ENCODE results near the gene WASHC4.

Gene WASHC4

DNA sequence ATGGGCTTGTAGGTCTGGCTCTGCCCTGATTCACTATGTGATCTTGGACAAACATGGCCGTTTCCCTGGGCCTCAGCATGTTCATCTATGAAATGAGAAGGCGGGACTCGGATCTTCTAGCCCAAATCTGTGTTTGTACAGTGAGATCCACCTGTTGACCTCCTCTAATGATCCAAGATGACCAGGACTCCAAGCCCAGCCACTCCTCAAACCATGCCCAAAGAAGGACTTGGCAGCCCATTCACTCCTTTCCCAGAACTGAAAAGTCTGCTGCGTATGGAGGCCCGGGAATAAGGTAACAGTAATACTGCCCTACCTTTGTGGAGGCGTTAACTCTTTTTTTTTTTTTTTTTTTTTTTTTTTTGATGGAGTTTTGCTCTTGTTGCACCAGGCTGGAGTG is 88.6 kb downstream of the WASHC4 start:
- no peak overlapping the region for H3K4me3 ChIP-seq (ENCODE audit: low read depth in 1 of 2, low read length in 2 of 2)
- no peaks in the 10 kb centered on the region for H3K9me3 ChIP-seq (ENCODE audit: control insufficient read depth in 1 of 2, low read length in 2 of 2)
- no peaks in the 10 kb centered on the region for H3K27me3 ChIP-seq (ENCODE audit: low read depth, low read length)
- H3K4me1 ChIP-seq (ENCODE audit: control insufficient read depth in 1 of 2, insufficient read depth in 2 of 2, low read length in 2 of 2), result no peaks in the 10 kb centered on the region
- H3K27ac ChIP-seq (ENCODE audit: low read length), result no peak overlapping the region
- H3K36me3 ChIP-seq (ENCODE audit: control insufficient read depth in 1 of 2, insufficient read depth in 2 of 2, low read length in 2 of 2), result peaks cover 50 to 73% of the 10 kb centered on the region in 2 donors

- Histone ChIP-seq H3K4me3 (ENCODE audit: low read depth in 1 of 2, low read length in 2 of 2) (no peak overlapping the region), H3K27me3 (ENCODE audit: low read depth, low read length) (no peaks in the 10 kb centered on the region), H3K9me3 (ENCODE audit: control insufficient read depth in 1 of 2, low read length in 2 of 2) (no peaks in the 10 kb centered on the region), H3K36me3 (ENCODE audit: control insufficient read depth in 1 of 2, insufficient read depth in 2 of 2, low read length in 2 of 2) (peaks cover 50 to 68% of the 10 kb centered on the region in 2 donors), H3K27ac (ENCODE audit: low read length) (no peak overlapping the region), H3K4me1 (ENCODE audit: control insufficient read depth in 1 of 2, insufficient read depth in 2 of 2, low read length in 2 of 2) (peaks cover 0 to 7% of the 10 kb centered on the region in 2 donors)
These were observed 91.4 kb downstream of the WASHC4 start for GRCh38 chr12:105198961-105199360.

GRCh38 chr12:105200385-105200784 is 92.9 kb downstream of the WASHC4 start:
- no peaks in the 10 kb centered on the region for H3K9me3 ChIP-seq (ENCODE audit: control insufficient read depth in 1 of 2, low read length in 2 of 2)
- no peaks in the 10 kb centered on the region for H3K27me3 ChIP-seq (ENCODE audit: low read depth, low read length)
- H3K27ac ChIP-seq (ENCODE audit: low read length), result no peak overlapping the region
- H3K36me3 ChIP-seq (ENCODE audit: control insufficient read depth in 1 of 2, insufficient read depth in 2 of 2, low read length in 2 of 2), result peaks cover 55 to 69% of the 10 kb centered on the region in 2 donors
- H3K4me3 ChIP-seq (ENCODE audit: low read depth in 1 of 2, low read length in 2 of 2), result no peak overlapping the region
- peaks cover 0 to 7% of the 10 kb centered on the region in 2 donors for H3K4me1 ChIP-seq (ENCODE audit: control insufficient read depth in 1 of 2, insufficient read depth in 2 of 2, low read length in 2 of 2)

GRCh38 chr12:105201299-105201698 is 93.8 kb downstream of the WASHC4 start:
- no peaks in the 10 kb centered on the region for H3K27me3 ChIP-seq (ENCODE audit: low read depth, low read length)
- H3K9me3 ChIP-seq (ENCODE audit: control insufficient read depth in 1 of 2, low read length in 2 of 2), result no peaks in the 10 kb centered on the region
- peaks cover 0 to 7% of the 10 kb centered on the region in 2 donors for H3K4me1 ChIP-seq (ENCODE audit: control insufficient read depth in 1 of 2, insufficient read depth in 2 of 2, low read length in 2 of 2)
- H3K4me3 ChIP-seq (ENCODE audit: low read depth in 1 of 2, low read length in 2 of 2), result no peak overlapping the region
- H3K27ac ChIP-seq (ENCODE audit: low read length), result no peak overlapping the region
- H3K36me3 ChIP-seq (ENCODE audit: control insufficient read depth in 1 of 2, insufficient read depth in 2 of 2, low read length in 2 of 2), result peaks cover 61 to 73% of the 10 kb centered on the region in 2 donors

GRCh38 chr12:105202202-105202601 is 94.7 kb downstream of the WASHC4 start:
- Histone ChIP-seq H3K4me3 (ENCODE audit: low read depth in 1 of 2, low read length in 2 of 2) (no peak overlapping the region), H3K27ac (ENCODE audit: low read length) (no peak overlapping the region), H3K9me3 (ENCODE audit: control insufficient read depth in 1 of 2, low read length in 2 of 2) (no peaks in the 10 kb centered on the region), H3K27me3 (ENCODE audit: low read depth, low read length) (no peaks in the 10 kb centered on the region), H3K4me1 (ENCODE audit: control insufficient read depth in 1 of 2, insufficient read depth in 2 of 2, low read length in 2 of 2) (peaks cover 0 to 7% of the 10 kb centered on the region in 2 donors), H3K36me3 (ENCODE audit: control insufficient read depth in 1 of 2, insufficient read depth in 2 of 2, low read length in 2 of 2) (peaks cover 69 to 73% of the 10 kb centered on the region in 2 donors)

- Histone ChIP-seq H3K4me1 (ENCODE audit: control insufficient read depth in 1 of 2, insufficient read depth in 2 of 2, low read length in 2 of 2) (peaks cover 0 to 7% of the 10 kb centered on the region in 2 donors), H3K9me3 (ENCODE audit: control insufficient read depth in 1 of 2, low read length in 2 of 2) (no peaks in the 10 kb centered on the region), H3K4me3 (ENCODE audit: low read depth in 1 of 2, low read length in 2 of 2) (no peak overlapping the region), H3K27me3 (ENCODE audit: low read depth, low read length) (no peaks in the 10 kb centered on the region), H3K36me3 (ENCODE audit: control insufficient read depth in 1 of 2, insufficient read depth in 2 of 2, low read length in 2 of 2) (peaks cover 67 to 75% of the 10 kb centered on the region in 2 donors), H3K27ac (ENCODE audit: low read length) (no peak overlapping the region)
These were observed 96.6 kb downstream of the WASHC4 start for GRCh38 chr12:105204127-105204526.

- no peaks in the 10 kb centered on the region for H3K27me3 ChIP-seq (ENCODE audit: low read depth, low read length)
- H3K4me1 ChIP-seq (ENCODE audit: control insufficient read depth in 1 of 2, insufficient read depth in 2 of 2, low read length in 2 of 2), result peaks cover 0 to 7% of the 10 kb centered on the region in 2 donors
- H3K27ac ChIP-seq (ENCODE audit: low read length), result no peak overlapping the region
- H3K36me3 ChIP-seq (ENCODE audit: control insufficient read depth in 1 of 2, insufficient read depth in 2 of 2, low read length in 2 of 2), result peaks cover 67 to 70% of the 10 kb centered on the region in 2 donors
- H3K4me3 ChIP-seq (ENCODE audit: low read depth in 1 of 2, low read length in 2 of 2), result no peak overlapping the region
- no peaks in the 10 kb centered on the region for H3K9me3 ChIP-seq (ENCODE audit: control insufficient read depth in 1 of 2, low read length in 2 of 2)
These were observed 97.4 kb downstream of the WASHC4 start for GRCh38 chr12:105204916-105205315.

DNA sequence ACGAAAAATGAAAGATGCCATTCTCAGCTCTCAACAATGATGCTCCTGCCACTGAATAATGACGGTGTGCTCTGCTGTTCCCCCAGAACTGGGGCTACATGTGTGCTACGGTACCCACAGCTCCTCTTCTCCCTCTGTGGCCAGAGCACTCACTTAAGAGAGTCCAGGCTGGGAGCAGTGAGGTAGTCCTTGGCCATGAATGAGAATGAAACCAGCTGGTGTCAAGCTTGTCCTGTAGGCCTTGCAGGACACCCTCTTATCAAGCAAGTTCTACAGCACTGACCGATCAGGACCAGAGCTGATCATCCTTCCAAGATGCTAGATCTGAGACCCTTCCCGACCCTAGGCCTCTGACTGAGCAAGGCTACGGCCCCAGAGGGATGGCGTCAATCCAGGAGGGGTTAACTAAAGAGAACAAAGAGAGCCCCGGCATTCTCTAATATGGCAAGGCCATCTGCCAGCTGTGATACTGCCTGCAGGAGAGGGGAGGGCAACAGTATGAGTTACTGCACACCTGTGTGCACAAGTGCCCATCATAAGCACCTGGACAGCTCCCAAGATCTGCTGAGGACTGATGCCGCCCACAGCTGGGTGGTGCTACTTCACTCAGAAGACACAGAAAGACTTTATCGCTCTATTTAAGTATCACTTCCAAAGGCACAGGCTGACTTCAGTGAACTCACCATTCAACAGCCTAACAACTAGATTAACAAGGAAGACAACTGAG is 98.0 kb downstream of the WASHC4 start:
- no peaks in the 10 kb centered on the region for H3K9me3 ChIP-seq (ENCODE audit: control insufficient read depth in 1 of 2, low read length in 2 of 2)
- no peak overlapping the region for H3K4me3 ChIP-seq (ENCODE audit: low read depth in 1 of 2, low read length in 2 of 2)
- H3K4me1 ChIP-seq (ENCODE audit: control insufficient read depth in 1 of 2, insufficient read depth in 2 of 2, low read length in 2 of 2), result peaks cover 0 to 7% of the 10 kb centered on the region in 2 donors
- no peaks in the 10 kb centered on the region for H3K27me3 ChIP-seq (ENCODE audit: low read depth, low read length)
- no peak overlapping the region for H3K27ac ChIP-seq (ENCODE audit: low read length)
- H3K36me3 ChIP-seq (ENCODE audit: control insufficient read depth in 1 of 2, insufficient read depth in 2 of 2, low read length in 2 of 2), result peaks cover 69 to 72% of the 10 kb centered on the region in 2 donors

DNA sequence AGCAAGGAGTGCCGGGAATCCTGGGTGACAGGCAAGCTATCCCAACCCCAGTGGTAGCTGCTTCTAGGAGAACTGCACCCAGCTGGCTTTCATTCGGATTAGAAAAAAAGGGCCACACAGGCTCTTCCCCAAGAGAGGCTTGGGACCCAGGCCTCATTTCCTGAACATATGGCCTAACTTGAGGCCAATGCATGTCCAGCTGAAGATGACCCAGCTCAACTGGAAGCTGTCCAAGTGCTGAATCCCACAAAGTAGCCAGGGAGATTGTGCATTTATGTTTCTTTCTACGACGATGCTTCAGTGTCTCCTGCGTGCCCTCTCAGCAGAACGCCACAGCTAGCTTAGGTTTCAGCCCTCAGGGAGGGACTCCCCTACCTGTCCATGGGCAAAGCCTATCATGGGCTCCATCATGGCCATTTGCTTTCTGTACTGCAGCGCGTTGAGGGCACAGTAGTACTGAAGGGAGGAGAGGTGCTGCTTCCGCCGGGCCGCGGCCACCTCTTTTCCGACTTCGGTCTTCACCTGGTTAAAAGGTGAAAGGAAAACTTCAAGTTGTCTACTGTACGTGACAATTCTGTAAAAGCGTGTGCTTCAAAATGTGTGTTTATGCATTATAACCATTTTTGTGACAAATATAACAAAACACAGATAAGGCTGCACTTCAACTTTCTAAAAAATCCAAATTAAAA is 99.3 kb downstream of the WASHC4 start:
- Histone ChIP-seq H3K27ac (ENCODE audit: low read length) (no peak overlapping the region), H3K9me3 (ENCODE audit: control insufficient read depth in 1 of 2, low read length in 2 of 2) (no peaks in the 10 kb centered on the region), H3K27me3 (ENCODE audit: low read depth, low read length) (no peaks in the 10 kb centered on the region), H3K4me3 (ENCODE audit: low read depth in 1 of 2, low read length in 2 of 2) (no peak overlapping the region), H3K4me1 (ENCODE audit: control insufficient read depth in 1 of 2, insufficient read depth in 2 of 2, low read length in 2 of 2) (peaks cover 0 to 4% of the 10 kb centered on the region in 2 donors), H3K36me3 (ENCODE audit: control insufficient read depth in 1 of 2, insufficient read depth in 2 of 2, low read length in 2 of 2) (peaks cover 74 to 80% of the 10 kb centered on the region in 2 donors)

DNA sequence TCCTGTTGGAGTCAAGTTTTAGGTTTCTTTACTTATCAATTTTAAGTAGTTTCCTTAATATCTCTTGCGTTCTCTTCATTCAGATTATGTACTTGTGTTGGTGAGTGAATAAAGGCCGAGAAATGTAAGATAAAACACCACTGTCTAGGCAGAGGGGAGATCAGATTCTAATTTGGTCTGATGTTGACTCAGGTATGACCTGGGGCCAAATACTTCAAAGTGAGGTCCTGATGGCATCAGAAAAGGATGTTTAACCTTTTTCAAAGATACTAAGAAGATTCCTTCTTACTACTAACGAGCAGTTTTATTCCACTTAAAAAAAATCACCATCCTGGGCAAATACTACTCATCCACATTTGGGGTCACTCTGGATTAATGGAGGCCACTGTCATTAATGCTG is 101.6 kb downstream of the WASHC4 start:
- H3K4me3 ChIP-seq (ENCODE audit: low read depth in 1 of 2, low read length in 2 of 2), result no peak overlapping the region
- no peak overlapping the region for H3K27ac ChIP-seq (ENCODE audit: low read length)
- no peaks in the 10 kb centered on the region for H3K9me3 ChIP-seq (ENCODE audit: control insufficient read depth in 1 of 2, low read length in 2 of 2)
- no peaks in the 10 kb centered on the region for H3K27me3 ChIP-seq (ENCODE audit: low read depth, low read length)
- H3K36me3 ChIP-seq (ENCODE audit: control insufficient read depth in 1 of 2, insufficient read depth in 2 of 2, low read length in 2 of 2), result peaks cover 58 to 62% of the 10 kb centered on the region in 2 donors
- H3K4me1 ChIP-seq (ENCODE audit: control insufficient read depth in 1 of 2, insufficient read depth in 2 of 2, low read length in 2 of 2), result no peaks in the 10 kb centered on the region

GRCh38 chr12:105212438-105212837 is 104.9 kb downstream of the WASHC4 start:
- H3K27me3 ChIP-seq (ENCODE audit: low read depth, low read length), result no peaks in the 10 kb centered on the region
- no peak overlapping the region for H3K4me3 ChIP-seq (ENCODE audit: low read depth in 1 of 2, low read length in 2 of 2)
- peaks cover 39 to 61% of the 10 kb centered on the region in 2 donors for H3K36me3 ChIP-seq (ENCODE audit: control insufficient read depth in 1 of 2, insufficient read depth in 2 of 2, low read length in 2 of 2)
- H3K4me1 ChIP-seq (ENCODE audit: control insufficient read depth in 1 of 2, insufficient read depth in 2 of 2, low read length in 2 of 2), result no peaks in the 10 kb centered on the region
- no peak overlapping the region for H3K27ac ChIP-seq (ENCODE audit: low read length)
- H3K9me3 ChIP-seq (ENCODE audit: control insufficient read depth in 1 of 2, low read length in 2 of 2), result no peaks in the 10 kb centered on the region

All from muscle layer of duodenum (tissue), 2 donors.